HG03139 (cell line): ENCODE results near the gene BBOX1.
"Not testable (repeated sequence)": the region's sequence is repeated elsewhere in the genome, so short reads cannot be mapped to it uniquely, and the experiment has no call there.

Experiments used
- ATAC-seq: cut with Tn5 transposase; IDR thresholded peaks from one replicate; pipeline ENCODE4 v1.9.1; 2021; ENCODE audit not compliant: unreplicated experiment

The BBOX1 gene

DNA sequence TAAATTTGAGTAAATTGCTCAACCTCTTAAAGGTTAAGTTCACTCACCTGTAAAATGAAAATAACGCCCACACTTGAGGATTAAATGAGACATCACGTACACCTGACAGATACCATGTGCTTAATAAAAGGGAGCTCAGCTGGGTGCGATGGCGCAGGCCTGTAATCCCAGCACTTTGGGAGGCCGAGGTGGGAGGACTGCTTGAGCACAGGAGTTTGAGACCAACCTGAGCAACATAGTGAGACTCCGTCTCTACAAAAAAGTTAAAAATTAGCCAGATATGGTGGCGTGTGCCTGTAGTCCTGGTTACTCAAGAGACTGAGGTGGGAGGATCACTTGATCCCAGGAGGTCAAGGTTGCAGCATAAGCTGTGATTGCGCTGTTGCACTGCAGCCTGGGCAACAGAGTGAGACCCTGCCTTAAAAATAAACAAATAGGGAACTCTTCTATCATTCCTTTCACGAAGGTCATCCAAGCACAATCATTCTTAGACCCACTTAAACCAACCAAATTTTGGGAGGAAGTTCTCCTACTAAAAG, 134.1 kb downstream of the BBOX1 start:
- no peak for ATAC-seq

DNA sequence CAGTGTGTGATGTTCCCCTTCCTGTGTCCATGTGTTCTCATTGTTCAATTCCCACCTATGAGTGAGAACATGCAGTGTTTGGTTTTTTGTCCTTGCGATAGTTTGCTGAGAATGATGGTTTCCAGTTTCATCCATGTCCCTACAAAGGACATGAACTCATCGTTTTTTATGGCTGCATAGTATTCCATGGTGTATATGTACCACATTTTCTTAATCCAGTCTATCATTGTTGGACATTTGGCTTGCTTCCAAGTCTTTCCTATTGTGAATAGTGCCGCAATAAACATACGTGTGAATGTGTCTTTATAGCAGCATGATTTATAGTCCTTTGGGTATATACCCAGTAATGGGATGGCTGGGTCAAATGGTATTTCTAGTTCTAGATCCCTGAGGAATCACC, 134.9 kb downstream of the BBOX1 start:
- ATAC-seq: not testable (repeated sequence)
